Stimulated activated CD8-positive, alpha-beta memory T cell treated with anti-CD3 and anti-CD28 coated beads, Interleukin-7, amount 100 ng/mL, for 48 hours (primary cell): Measurements from ENCODE around the gene SERPINA6.
"Not testable (repeated sequence)": the region's sequence is repeated elsewhere in the genome, so short reads cannot be mapped to it uniquely, and the experiment has no call there.

ENCODE experiments used
- DNase-seq, 2 donors: peaks; one replicate each; pipeline ENCODE4 v3.0.0-alpha.2; 2020; ENCODE audit warnings: low read depth in 1 of 2; ENCODE audit errors: extremely low read depth in 1 of 2

SERPINA6 gene

GRCh38 chr14:94354638-94355185 lies 31.6 kb upstream of the SERPINA6 start:
- DNase-seq: no peak

GRCh38 chr14:94354190-94354589 lies 31.1 kb upstream of the SERPINA6 start:
- not testable (repeated sequence) for DNase-seq

GRCh38 chr14:94349276-94349675 lies 26.1 kb upstream of the SERPINA6 start:
- no peak for DNase-seq

DNA sequence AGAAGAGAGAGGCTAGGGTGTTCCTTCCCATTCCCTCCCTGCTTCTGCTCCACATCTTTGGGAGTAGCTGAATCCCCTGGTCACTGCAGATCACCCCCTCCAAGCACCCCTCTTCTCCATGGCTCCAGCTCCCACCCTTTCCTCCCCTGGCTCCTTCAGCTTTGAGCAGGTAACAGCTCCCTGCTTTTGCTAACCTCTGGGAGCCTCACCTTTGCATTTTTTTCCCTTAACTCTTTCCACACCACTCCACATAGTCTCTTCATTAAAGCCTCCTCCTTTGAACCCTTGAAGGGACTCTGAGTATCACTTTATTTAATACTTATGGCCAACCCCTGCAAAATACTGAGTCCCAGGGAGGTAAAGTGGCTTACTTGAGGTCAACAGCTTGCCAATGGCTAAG lies 25.7 kb upstream of the SERPINA6 start:
- DNase-seq: no peak

- DNase-seq: no peak
These were observed 23.7 kb upstream of the SERPINA6 start for GRCh38 chr14:94346841-94347240.

- DNase-seq: peak; percentile 25 to 78
These were observed 23.1 kb upstream of the SERPINA6 start for GRCh38 chr14:94346065-94346786.

DNA sequence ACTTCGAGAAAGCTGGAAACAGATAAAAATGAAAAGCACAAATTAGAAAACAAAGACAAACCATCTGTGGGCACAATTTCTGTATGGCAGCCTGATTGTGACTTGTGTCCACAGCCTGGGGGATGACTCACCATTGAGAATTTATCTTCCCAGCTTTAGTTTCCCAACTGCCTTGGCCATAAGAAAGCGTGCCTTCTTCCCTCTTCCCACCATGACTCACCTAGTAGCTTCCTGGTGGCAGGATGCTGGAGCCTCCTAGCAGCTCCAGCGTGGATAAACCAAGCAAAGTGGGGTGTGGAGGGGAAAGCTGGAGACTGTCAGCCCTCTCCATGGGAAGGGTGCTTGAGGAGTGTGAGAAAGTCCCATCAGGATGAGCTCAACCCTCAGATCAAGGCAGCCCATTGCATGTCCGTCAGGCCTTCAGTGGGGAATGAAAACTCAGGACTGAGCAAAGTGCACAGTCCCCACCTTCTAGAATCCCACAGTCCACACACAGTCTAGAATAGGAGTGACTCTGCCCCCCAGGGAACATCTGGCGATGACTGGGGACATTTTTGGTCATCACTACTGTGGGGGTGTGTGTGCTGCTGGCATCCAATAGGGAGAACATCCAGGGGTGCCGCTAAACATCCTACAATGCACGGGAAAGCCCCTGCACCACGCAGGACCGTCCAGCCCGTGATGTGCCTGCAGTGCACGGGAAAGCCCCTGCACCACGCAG lies 22.4 kb upstream of the SERPINA6 start:
- DNase-seq: no peak

DNA sequence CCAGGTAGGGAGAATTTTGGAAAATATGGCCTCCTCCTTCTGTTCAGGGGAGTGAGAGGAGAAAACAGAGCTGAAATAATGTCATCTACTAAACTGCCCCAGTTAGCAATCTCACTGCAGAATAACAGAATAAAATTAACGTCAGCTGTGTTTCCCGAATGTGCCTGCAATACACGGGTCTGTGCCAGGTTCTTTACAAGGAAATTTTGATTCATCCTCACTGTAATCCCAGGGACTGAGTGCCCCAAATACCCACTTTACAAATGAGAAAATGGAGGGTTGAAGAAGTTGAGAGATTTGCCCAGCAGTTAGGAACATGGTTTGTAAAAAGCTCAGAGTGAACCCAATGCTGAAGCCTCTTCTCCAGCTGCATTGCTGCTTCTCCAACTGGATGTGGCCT lies 21.3 kb upstream of the SERPINA6 start:
- DNase-seq: no peak

DNA sequence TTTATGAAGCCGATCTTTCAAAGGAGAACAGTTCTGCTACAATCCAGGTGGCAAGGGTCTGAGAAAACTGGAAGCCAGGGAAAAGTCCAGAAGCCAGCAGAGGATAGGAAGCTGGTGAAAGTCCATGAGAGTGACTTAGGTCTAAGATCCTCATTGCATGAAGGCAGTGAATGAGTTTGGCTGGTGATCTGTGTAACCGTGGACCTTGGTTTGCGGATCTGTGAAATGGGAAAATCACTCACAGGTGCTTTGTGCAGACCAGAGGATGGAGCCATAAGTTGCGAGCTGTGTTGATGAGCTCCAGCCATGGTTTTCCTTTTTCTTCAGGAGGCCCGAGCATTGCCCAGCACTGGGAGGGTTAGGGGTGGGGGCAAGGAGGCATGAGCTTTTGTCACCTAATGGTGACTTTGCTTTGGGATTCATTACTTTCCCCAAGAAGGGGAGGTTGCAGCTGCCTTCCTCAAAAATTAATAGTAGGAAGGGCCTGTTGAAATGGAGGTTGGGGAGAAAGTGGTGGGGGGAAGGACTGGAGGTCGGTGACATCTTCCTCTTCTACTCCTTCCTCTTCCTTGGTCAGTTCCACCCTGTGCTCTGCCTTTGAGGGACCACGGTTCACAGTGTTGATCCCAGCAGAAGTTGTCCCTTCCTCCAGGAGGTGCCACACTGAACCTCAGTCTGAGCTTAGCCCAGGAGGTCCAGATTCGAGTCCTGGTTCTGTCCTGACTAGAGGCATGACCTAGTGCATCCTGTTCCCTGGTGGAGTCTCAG lies 20.3 kb upstream of the SERPINA6 start:
- no peak for DNase-seq

DNA sequence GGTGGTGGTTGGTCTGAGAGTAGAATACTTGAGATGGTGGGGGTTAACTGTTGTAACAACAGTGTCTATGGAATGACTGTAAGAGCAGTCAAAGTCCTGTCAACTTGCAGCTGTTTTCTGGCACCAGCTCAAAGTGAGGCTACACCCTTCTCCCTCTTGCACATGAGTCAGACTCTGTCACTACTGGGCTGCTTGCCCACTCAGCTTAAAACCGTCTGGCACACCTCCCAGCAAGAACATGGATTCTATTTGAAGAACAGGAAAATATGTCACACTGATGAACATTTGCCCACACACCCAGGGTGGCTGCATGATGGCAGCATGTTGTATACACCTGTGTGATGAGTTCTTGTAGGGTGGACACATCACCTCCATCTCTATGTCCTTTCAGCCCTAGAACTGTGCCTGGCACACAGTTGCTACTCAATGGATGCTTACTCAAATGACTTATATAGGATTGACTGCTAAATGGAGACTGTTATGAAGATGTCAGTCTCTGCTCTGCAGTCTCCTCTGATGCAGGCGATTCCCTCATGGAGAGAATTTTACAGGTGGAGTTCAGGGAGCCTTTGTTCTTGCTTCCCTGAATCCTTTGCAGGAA lies 19.3 kb upstream of the SERPINA6 start:
- peak in 1 of 2 donors; percentile 42 for DNase-seq

DNA sequence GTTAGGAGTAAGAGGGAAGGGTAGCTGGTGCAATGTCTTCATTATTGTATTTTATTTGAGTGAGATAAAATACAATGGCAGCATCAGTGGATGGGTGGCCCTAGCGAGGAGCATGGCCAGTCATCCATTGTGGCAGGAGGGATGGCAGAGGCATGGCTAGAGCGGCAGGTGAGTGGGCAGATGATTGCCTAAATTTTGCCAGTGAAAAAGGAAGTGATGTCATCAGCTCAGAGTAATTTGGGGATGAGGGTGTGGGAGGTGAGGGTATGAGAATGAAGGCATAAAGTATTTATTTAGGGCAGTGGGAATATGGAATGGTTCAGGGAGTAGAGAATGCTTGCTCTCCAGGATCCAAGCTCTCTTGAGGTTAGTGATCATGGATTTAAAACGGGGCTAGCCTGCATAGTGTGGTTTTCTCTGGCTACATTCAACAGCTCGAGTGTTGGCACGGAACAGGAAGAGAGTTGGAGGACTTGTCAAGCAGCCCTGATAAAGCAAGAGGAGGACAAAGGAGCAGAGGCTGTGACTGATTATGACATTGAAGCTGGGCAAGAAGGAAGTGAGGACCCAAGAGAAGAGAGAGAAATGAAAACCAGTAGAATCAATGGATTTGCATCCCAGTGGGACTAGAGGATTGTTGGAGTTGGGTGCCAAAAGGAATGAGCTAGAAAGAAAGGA lies 18.7 kb upstream of the SERPINA6 start:
- no peak for DNase-seq

DNA sequence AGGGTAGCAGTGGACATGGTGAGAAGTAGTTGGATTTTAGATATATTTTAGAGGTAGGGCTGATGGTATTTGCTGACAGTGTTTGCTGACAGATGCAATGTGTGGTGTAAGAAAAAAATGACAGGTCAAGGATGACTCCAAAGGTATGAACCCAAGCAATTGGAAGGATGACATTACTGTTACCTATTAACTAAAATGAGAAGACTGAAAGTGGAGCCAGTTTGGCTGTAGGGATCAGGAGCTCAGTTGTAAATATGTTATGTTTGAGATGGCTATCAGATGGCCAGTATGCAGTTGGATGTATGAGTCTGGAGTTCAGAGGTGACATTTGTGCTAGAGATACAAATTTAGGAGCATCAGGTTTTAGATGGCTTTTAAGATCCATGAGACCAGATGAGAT lies 17.4 kb upstream of the SERPINA6 start:
- DNase-seq: no peak

DNA sequence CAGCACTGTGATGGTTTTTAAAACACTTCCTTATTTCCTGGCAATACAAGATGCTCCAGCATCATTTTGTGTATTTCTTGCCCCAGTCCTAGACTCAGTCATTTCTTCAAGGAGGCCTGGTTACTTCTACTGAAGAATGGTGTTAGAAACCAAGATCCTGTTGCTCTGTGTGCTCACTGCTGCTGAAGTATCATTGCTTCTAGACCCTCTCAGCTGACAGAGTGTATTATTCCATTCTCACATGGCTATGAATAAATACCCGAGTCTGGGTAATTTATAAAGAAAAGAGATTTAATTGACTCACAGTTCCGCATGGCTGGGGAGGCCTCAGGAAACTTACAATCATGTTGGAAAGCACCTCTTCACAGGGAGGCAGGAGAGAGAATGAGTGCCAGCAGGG lies 14.9 kb upstream of the SERPINA6 start:
- DNase-seq: no peak

GRCh38 chr14:94337274-94337673 lies 14.1 kb upstream of the SERPINA6 start:
- no peak for DNase-seq

DNA sequence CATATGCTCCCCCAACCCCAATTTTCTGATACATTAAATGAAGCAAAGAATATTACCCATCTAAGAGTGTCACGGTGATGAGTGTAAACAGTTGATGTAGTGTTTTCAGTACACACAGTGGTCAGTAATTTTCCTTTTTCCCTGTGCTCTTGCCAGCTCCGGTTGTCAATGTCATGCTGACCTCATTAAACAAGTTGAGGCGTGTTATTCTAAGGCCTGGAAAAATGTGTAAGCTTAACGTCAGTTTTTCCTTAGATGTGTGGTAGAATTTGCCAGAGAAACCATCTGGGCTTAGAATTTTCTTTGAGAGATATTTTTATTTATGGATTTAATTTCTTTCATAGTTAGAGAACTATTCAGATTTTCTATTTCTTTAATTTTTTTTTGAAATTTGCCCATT lies 11.7 kb upstream of the SERPINA6 start:
- no peak for DNase-seq

- no peak for DNase-seq
These were observed 9.5 kb upstream of the SERPINA6 start for GRCh38 chr14:94332587-94332986.

DNA sequence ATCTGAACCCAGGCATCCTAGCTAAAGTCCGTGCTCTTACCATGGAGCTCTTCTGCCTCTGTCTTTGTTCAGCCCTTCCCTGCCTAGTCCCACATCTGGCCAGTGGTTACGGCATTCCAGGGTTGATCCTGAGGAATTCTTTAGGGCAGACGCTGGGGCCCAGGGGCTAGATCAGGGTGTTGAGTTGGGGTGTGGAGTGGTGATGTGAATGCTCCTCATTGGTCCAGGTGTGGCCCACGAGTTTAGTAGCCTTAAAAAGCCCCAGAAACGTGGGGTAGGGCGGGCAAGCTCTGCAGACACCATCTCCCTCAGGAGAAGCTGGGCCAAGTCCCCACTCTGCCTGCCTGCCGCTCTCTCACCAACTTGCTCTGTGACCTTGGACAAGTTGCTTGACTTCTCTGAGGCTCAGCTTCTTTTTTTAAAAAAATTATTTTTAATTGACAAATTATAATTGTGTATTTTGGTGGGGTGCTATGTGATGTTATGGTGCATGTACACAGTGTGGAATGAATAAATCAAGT lies 9.0 kb upstream of the SERPINA6 start:
- no peak for DNase-seq

GRCh38 chr14:94331462-94331861 lies 8.3 kb upstream of the SERPINA6 start:
- DNase-seq: no peak

- DNase-seq: no peak
These were observed 7.7 kb upstream of the SERPINA6 start for GRCh38 chr14:94330857-94331256.

DNA sequence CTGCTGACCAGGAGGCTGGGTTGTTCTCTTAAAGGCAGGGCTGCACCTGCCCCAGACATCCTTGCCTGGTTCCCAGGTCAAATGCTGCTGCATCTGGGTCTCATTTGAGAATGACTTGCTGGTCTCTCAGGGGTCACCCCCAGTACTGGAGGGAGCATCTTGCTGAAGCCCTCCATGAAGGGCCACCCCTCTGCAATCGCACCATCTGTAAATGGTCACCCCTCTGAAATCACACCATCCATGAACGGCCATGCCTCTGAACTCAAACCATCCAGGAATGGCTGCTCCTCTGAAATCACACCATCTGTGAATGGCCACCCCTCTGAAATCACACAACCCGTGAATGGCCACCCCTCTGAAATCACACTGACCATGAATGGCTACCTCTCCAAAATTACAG lies 7.3 kb upstream of the SERPINA6 start:
- no peak for DNase-seq
